ENCODE results near the gene AFAP1.

The AFAP1 gene

GRCh38 chr4:7963691-7964090 is 24.0 kb upstream of the AFAP1 start:
- no peak for TF ChIP-seq CTCF (IDR thresholded peaks at IDR 0.05; ENCODE audit: insufficient read depth, low read depth, low read length, missing control alignments)
- no peak for DNase-seq (ENCODE audit: low read depth)
- no peak overlapping the region for H3K4me3 ChIP-seq (ENCODE audit: low read depth, low read length)

GRCh38 chr4:7962609-7963508 is 23.2 kb upstream of the AFAP1 start:
- DNase-seq (ENCODE audit: low read depth), result no peak
- TF ChIP-seq CTCF (IDR thresholded peaks at IDR 0.05; ENCODE audit: insufficient read depth, low read depth, low read length, missing control alignments), result no peak
- H3K4me3 ChIP-seq (ENCODE audit: low read depth, low read length), result no peak overlapping the region

GRCh38 chr4:7960790-7961655 is 21.4 kb upstream of the AFAP1 start:
- no peak overlapping the region for H3K4me3 ChIP-seq (ENCODE audit: low read depth, low read length)
- peak; percentile 41 for DNase-seq (ENCODE audit: low read depth)
- TF ChIP-seq CTCF (IDR thresholded peaks at IDR 0.05; ENCODE audit: insufficient read depth, low read depth, low read length, missing control alignments), result no peak

- TF ChIP-seq CTCF (IDR thresholded peaks at IDR 0.05; ENCODE audit: insufficient read depth, low read depth, low read length, missing control alignments), result no peak
- H3K4me3 ChIP-seq (ENCODE audit: low read depth, low read length), result no peak overlapping the region
- no peak for DNase-seq (ENCODE audit: low read depth)
These were observed 20.5 kb upstream of the AFAP1 start for GRCh38 chr4:7960017-7960789.

- DNase-seq (ENCODE audit: low read depth), result no peak
- TF ChIP-seq CTCF (IDR thresholded peaks at IDR 0.05; ENCODE audit: insufficient read depth, low read depth, low read length, missing control alignments), result no peak
- H3K4me3 ChIP-seq (ENCODE audit: low read depth, low read length), result no peak overlapping the region
These were observed 19.4 kb upstream of the AFAP1 start for GRCh38 chr4:7959078-7959477.

GRCh38 chr4:7956934-7957656 is 17.4 kb upstream of the AFAP1 start:
- no peak for DNase-seq (ENCODE audit: low read depth)
- no peak overlapping the region for H3K4me3 ChIP-seq (ENCODE audit: low read depth, low read length)
- TF ChIP-seq CTCF (IDR thresholded peaks at IDR 0.05; ENCODE audit: insufficient read depth, low read depth, low read length, missing control alignments), result no peak
